Brain pericyte (primary cell): ENCODE results near the gene MS4A6E.
"Not testable (repeated sequence)": the region's sequence is repeated elsewhere in the genome, so short reads cannot be mapped to it uniquely, and the experiment has no call there.

Source experiments
- DNase-seq: peaks from one replicate; pipeline ENCODE4 v3.0.0-alpha.2; 2012; ENCODE audit warnings: low read depth, low spot score

MS4A6E gene

GRCh38 chr11:60336767-60337391, 9.8 kb downstream of the MS4A6E start:
- DNase-seq, result no peak

- no peak for DNase-seq
Measured at GRCh38 chr11:60338053-60338452, 11.0 kb downstream of the MS4A6E start.

GRCh38 chr11:60339356-60339755, 12.3 kb downstream of the MS4A6E start:
- no peak for DNase-seq

GRCh38 chr11:60343094-60343704, 16.1 kb downstream of the MS4A6E start:
- DNase-seq, result no peak

- DNase-seq, result no peak
Measured at GRCh38 chr11:60344146-60344545, 17.1 kb downstream of the MS4A6E start.

- DNase-seq, result no peak
Measured at GRCh38 chr11:60345489-60345888, 18.4 kb downstream of the MS4A6E start.

GRCh38 chr11:60347084-60347797, 20.2 kb downstream of the MS4A6E start:
- DNase-seq, result no peak

- no peak for DNase-seq
Measured at GRCh38 chr11:60348116-60348515, 21.1 kb downstream of the MS4A6E start.

- no peak for DNase-seq
Measured at GRCh38 chr11:60349990-60350389, 22.9 kb downstream of the MS4A6E start.

GRCh38 chr11:60357771-60358170, 30.7 kb downstream of the MS4A6E start:
- DNase-seq, result no peak

GRCh38 chr11:60360621-60361020, 33.6 kb downstream of the MS4A6E start:
- DNase-seq, result no peak

GRCh38 chr11:60362241-60362640, 35.2 kb downstream of the MS4A6E start:
- DNase-seq, result no peak

GRCh38 chr11:60363542-60364470, 36.8 kb downstream of the MS4A6E start:
- peak; percentile 24 for DNase-seq

GRCh38 chr11:60366262-60366904, 39.3 kb downstream of the MS4A6E start:
- not testable (repeated sequence) for DNase-seq

GRCh38 chr11:60367009-60367408, 40.0 kb downstream of the MS4A6E start:
- no peak for DNase-seq

- DNase-seq, result no peak
Measured at GRCh38 chr11:60367896-60368295, 40.8 kb downstream of the MS4A6E start.

- no peak for DNase-seq
Measured at GRCh38 chr11:60370252-60370810, 43.3 kb downstream of the MS4A6E start.

- DNase-seq, result peak; percentile 63
Measured at GRCh38 chr11:60370811-60371298, 43.8 kb downstream of the MS4A6E start.

- DNase-seq, result no peak
Measured at GRCh38 chr11:60371386-60371785, 44.3 kb downstream of the MS4A6E start.

- DNase-seq, result no peak
Measured at GRCh38 chr11:60371854-60372253, 44.8 kb downstream of the MS4A6E start.

GRCh38 chr11:60372767-60373166, 45.7 kb downstream of the MS4A6E start:
- DNase-seq, result no peak
